SU-DHL-6 (cell line): ENCODE results near the gene SASS6.

ENCODE experiments used
- H2AFZ ChIP-seq: fragments of 200-600 bp; sonication (generic); 2 replicates; pipeline ENCODE4 v1.6.1; 2014; ENCODE audit warnings: low read depth, mild to moderate bottlenecking, moderate library complexity, mixed read lengths, antibody characterized with exemption, low read length; ENCODE audit not compliant: severe bottlenecking
- H3F3A ChIP-seq: fragments of 200-600 bp; shearing (Covaris generic); 2 replicates; pipeline ENCODE4 v1.6.0; 2016; ENCODE audit warnings: antibody characterized with exemption, mild to moderate bottlenecking; ENCODE audit not compliant: insufficient read depth
- H3K27ac ChIP-seq: fragments of 200-600 bp; sonication (generic); 2 replicates; pipeline ENCODE4 v1.5.1; 2016; ENCODE audit warnings: low read depth, mild to moderate bottlenecking, low read length, moderate library complexity, mixed read lengths
- H3K27me3 ChIP-seq: fragments of 200-600 bp; sonication (generic), shearing (Covaris generic); 2 replicates; pipeline ENCODE4 v1.6.0; 2014; ENCODE audit warnings: mild to moderate bottlenecking, low read length
- H3K36me3 ChIP-seq: fragments of 200-600 bp; sonication (generic); 2 replicates; pipeline ENCODE4 v1.6.1; 2014; ENCODE audit warnings: mild to moderate bottlenecking, low read length, mixed read lengths
- H3K4me2 ChIP-seq: fragments of 300-600, 200-600 bp; shearing (Covaris generic), sonication (generic); 2 replicates; pipeline ENCODE4 v1.6.0; 2014; ENCODE audit warnings: low read length, low read depth, mild to moderate bottlenecking; ENCODE audit not compliant: poor library complexity, severe bottlenecking
- H3K4me3 ChIP-seq: fragments of 200-600 bp; sonication (generic); 2 replicates; pipeline ENCODE4 v1.5.1; 2014; ENCODE audit warnings: antibody characterized with exemption, low read length, mild to moderate bottlenecking, mixed read lengths; ENCODE audit not compliant: insufficient read depth, poor library complexity, severe bottlenecking
- H3K79me2 ChIP-seq: fragments of 200-600 bp; sonication (generic); 2 replicates; pipeline ENCODE4 v1.6.1; 2014; ENCODE audit warnings: mild to moderate bottlenecking, low read length, moderate library complexity; ENCODE audit not compliant: insufficient read depth
- H3K9ac ChIP-seq: fragments of 200-600 bp; sonication (generic); 2 replicates; pipeline ENCODE4 v1.7.0; 2014; ENCODE audit warnings: mild to moderate bottlenecking, low read length
- H3K9me2 ChIP-seq: fragments of 200-600 bp; sonication (generic); replicated peaks from 2 replicates; pipeline ENCODE4 v1.6.1; 2014; ENCODE audit warnings: low read length; ENCODE audit not compliant: insufficient read depth
- H3K9me3 ChIP-seq: fragments of 200-600 bp; sonication (generic); 2 replicates; pipeline ENCODE4 v1.6.1; 2014; ENCODE audit warnings: low read length, mixed read lengths; ENCODE audit not compliant: insufficient read depth
- H4K20me1 ChIP-seq: fragments of 200-600 bp; sonication (generic); 2 replicates; pipeline ENCODE4 v1.6.1; 2014; ENCODE audit warnings: low read depth, mild to moderate bottlenecking, antibody characterized with exemption, low read length, moderate library complexity, mixed read lengths
- CTCF ChIP-seq: fragments of 200-600 bp; sonication (generic); IDR thresholded peaks from one replicate; pipeline ENCODE4 v1.5.1; 2017; ENCODE audit warnings: antibody characterized with exemption, mild to moderate bottlenecking, low read length, moderate library complexity; ENCODE audit not compliant: insufficient read depth, poor library complexity, severe bottlenecking
- EZH2phosphoT487 ChIP-seq: fragments of 200-600 bp; sonication (generic), shearing (Covaris generic); conservative IDR thresholded peaks from 2 replicates; pipeline ENCODE4 v1.6.1; 2018; ENCODE audit warnings: mild to moderate bottlenecking, antibody characterized with exemption, low read length, moderate library complexity, mixed read lengths

Gene SASS6

GRCh38 chr1:100107696-100108095 is 25.0 kb downstream of the SASS6 start:
- Histone ChIP-seq H3K9ac (no peak overlapping the region), H3K36me3 (peaks cover 66% of the 10 kb centered on the region), H3K9me2 (no peaks in the 10 kb centered on the region), H3K27ac (no peak overlapping the region), H3K4me2 (no peak overlapping the region), H3F3A (peaks cover 3% of the 10 kb centered on the region; the same call in 1 of the 2 replicates), H3K9me3 (no peaks in the 10 kb centered on the region), H3K79me2 (0 out of 2 replicates have a peak, but pooled peaks cover 3% of the 10 kb centered on the region), H3K4me3 (no peak overlapping the region), H3K27me3 (no peaks in the 10 kb centered on the region), H2AFZ (no peak overlapping the region), H4K20me1 (0 out of 2 replicates have a peak, but pooled peaks cover 3% of the 10 kb centered on the region)
- TF ChIP-seq CTCF (no peak), EZH2phosphoT487 (no peak)

DNA sequence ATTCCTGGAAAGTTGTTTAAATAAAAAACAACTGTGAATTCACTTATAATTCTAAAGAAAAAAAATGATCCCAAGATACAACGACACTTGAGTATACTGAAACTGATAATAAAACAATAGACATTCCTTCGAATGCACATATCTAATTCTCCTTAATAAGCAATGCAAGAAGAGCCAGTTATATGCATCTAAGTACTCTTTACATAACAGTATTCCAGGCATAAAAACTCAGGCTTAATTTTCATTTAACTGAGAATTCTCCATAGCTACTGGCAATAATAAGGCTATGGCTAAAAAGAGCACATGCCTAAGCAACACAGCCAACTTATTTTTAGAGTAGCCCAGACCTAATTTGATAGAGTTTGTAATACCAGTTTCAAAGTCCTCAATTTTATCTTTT is 31.2 kb downstream of the SASS6 start:
- Histone ChIP-seq H2AFZ (no peak overlapping the region), H3K27me3 (no peaks in the 10 kb centered on the region), H3K9me2 (no peaks in the 10 kb centered on the region), H3K4me3 (no peak overlapping the region), H3K27ac (no peak overlapping the region), H3K9ac (no peak overlapping the region), H3K79me2 (no peaks in the 10 kb centered on the region), H3K36me3 (peaks cover 56% of the 10 kb centered on the region), H3K9me3 (no peaks in the 10 kb centered on the region), H3K4me2 (no peak overlapping the region), H3F3A (no peaks in the 10 kb centered on the region), H4K20me1 (no peaks in the 10 kb centered on the region)
- TF ChIP-seq EZH2phosphoT487 (no peak), CTCF (no peak)

- no peaks in the 10 kb centered on the region for H3F3A ChIP-seq
- no peaks in the 10 kb centered on the region for H4K20me1 ChIP-seq
- no peak overlapping the region for H3K4me2 ChIP-seq
- H3K9me2 ChIP-seq: no peaks in the 10 kb centered on the region
- no peak overlapping the region for H2AFZ ChIP-seq
- TF ChIP-seq EZH2phosphoT487 (no peak), CTCF (no peak)
- H3K79me2 ChIP-seq: no peaks in the 10 kb centered on the region
- no peaks in the 10 kb centered on the region for H3K9me3 ChIP-seq
- H3K9ac ChIP-seq: no peak overlapping the region
- H3K36me3 ChIP-seq: peaks cover 60% of the 10 kb centered on the region
- H3K4me3 ChIP-seq: no peak overlapping the region
- no peak overlapping the region for H3K27ac ChIP-seq
- no peaks in the 10 kb centered on the region for H3K27me3 ChIP-seq
These were observed 32.5 kb downstream of the SASS6 start for GRCh38 chr1:100100202-100100601.
